HG02943 (cell line): ENCODE measurements around the gene GLDC.

Source experiments
- ATAC-seq: cut with Tn5 transposase; IDR thresholded peaks from one replicate; pipeline ENCODE4 v1.9.1; 2021; ENCODE audit warnings: mild to moderate bottlenecking, low read depth, moderate library complexity; ENCODE audit not compliant: unreplicated experiment

The GLDC gene

GRCh38 chr9:6525326-6526045, 120.0 kb downstream of the GLDC start:
- ATAC-seq = no peak

GRCh38 chr9:6522263-6522662, 123.3 kb downstream of the GLDC start:
- no peak for ATAC-seq

DNA sequence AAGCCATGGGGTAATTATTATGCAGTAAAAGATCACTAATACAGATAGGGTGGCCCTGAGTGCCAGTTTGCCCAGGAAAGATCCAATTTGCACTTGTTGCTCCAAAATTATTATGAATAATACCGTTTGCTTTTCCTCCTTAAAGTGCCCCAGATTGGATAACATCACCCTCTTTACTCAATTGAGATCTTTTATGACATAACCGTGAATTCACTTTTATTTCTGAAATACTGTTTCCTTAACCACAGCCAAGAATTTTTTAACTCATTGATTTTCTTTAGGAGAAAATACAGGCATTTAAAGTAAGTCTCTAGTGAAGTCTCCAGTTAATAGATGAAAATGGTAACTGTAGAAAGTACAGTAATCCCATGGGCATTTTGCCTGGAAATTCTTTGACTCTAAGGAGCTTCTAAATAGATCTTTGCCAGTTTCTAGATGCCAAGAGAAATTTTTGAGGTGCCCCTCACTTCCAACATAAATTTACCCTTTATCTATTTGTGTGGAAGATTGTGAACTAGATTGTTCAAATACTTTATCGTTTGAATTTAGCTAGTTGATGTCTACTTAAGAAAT, 133.4 kb downstream of the GLDC start:
- no peak for ATAC-seq

DNA sequence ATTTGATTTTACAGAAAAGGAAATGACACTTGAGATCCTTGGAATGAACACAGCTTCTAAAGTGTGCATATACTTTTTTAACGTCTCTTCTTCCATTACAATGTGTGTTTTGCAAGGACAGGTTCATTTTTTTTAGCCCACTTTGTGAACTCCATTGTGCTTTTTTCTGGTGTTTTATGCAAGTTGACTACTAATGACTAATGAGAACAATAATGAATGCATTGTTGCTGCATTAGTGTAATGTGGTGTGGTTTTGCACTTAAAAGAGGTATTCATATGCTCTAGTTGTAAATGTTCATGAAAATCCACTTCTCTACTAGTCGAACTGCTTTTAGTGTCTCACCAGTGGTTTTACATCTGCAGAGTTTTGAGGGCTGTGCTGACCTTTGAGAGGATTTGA, 139.0 kb downstream of the GLDC start:
- ATAC-seq = no peak

GRCh38 chr9:6502399-6502798, 143.1 kb downstream of the GLDC start:
- ATAC-seq = no peak

DNA sequence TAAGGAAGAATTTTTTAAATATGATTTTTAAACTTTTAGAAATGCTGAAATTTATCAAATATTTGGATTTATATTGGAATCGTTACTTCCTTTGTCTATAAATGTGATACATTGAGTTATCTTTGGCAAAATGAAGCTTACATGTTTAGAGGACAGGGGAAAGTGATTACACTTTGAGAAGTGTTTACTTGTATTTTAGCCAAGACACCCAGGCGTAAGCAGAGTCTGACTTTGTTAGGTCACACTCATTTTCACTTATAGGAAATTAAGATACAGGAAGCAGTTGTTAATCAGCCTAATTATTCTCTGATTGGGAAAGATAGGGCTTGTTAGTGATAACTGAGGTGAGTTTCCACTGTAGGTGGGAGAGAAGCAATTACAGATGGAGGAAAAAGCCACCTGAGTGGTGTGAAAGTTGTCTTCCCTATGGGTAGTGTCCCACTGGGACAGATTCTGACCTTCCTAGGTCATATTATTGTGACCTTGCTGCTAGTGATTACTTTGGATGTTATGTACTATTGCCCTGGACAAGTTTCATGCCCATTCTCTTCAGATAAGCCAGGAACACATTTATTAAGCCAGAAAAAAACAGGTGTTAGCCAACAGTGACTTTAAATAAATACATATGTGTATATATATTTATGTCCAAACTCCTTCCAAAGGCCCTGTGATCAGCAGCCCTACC, 143.9 kb downstream of the GLDC start:
- ATAC-seq = no peak

DNA sequence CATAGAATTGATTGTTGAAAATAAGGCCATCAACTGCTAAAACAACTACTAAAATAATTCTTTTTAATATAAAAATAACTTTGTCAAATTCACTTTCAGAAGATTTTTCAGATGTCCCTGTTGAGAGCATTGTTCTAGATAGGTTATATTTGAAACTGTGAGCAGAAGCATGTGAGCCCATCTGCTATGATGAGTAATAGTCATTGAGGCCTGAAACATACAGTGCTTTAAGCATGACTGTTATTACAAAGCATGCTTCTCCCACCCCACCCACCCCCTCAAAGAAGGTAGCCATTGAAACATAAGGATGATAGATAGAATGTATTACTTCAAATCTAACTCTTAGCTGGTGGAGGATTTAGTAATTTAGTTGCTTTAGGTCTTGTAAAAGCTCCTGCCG, 146.5 kb downstream of the GLDC start:
- ATAC-seq = no peak

DNA sequence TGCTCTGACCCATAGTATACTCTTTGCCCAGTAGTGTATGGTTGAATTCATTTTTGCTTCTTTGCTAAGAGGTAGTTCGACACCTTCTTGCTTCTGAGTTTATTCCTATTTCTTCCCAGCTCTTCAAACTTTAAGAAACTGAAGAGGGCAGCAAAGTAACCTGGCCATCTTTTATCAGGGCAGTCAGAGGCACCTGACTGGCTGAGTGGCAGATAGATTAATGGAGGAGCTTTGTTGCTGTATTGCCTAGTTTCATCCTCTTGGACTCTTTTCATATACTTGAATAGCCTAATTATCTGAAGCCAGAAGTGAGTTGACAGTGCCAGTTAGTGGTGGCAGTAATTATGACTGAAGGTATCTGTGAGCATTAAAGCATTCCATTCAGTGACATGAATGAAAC, 150.1 kb downstream of the GLDC start:
- ATAC-seq = no peak

GRCh38 chr9:6490863-6491262, 154.7 kb downstream of the GLDC start:
- ATAC-seq = no peak

GRCh38 chr9:6489099-6489498, 156.4 kb downstream of the GLDC start:
- ATAC-seq = no peak

- no peak for ATAC-seq
Measured at GRCh38 chr9:6488395-6488794, 157.1 kb downstream of the GLDC start.

- ATAC-seq = no peak
Measured at GRCh38 chr9:6484210-6484609, 161.3 kb downstream of the GLDC start.
